GM18858 (cell line): Measurements from ENCODE around the gene TMTC2.
"Not testable (repeated sequence)": the region's sequence is repeated elsewhere in the genome, so short reads cannot be mapped to it uniquely, and the experiment has no call there.

Experiments used
- ATAC-seq: cut with Tn5 transposase; IDR thresholded peaks from one replicate; pipeline ENCODE4 v1.9.1; 2021; ENCODE audit not compliant: unreplicated experiment

TMTC2 gene

GRCh38 chr12:83059107-83059506 is 372.4 kb downstream of the TMTC2 start:
- no peak for ATAC-seq

- ATAC-seq, result no peak
These were observed 378.9 kb downstream of the TMTC2 start for GRCh38 chr12:83065562-83065961.

- peak; percentile 75 for ATAC-seq
These were observed 381.3 kb downstream of the TMTC2 start for GRCh38 chr12:83067981-83068380.

- ATAC-seq, result no peak
These were observed 387.7 kb downstream of the TMTC2 start for GRCh38 chr12:83074358-83074894.

GRCh38 chr12:83075471-83075870 is 388.8 kb downstream of the TMTC2 start:
- no peak for ATAC-seq

GRCh38 chr12:83077041-83077440 is 390.3 kb downstream of the TMTC2 start:
- no peak for ATAC-seq

GRCh38 chr12:83082690-83083276 is 396.1 kb downstream of the TMTC2 start:
- no peak for ATAC-seq

GRCh38 chr12:83083616-83084015 is 396.9 kb downstream of the TMTC2 start:
- ATAC-seq, result no peak

- ATAC-seq, result no peak
These were observed 398.0 kb downstream of the TMTC2 start for GRCh38 chr12:83084516-83085234.

GRCh38 chr12:83086023-83086422 is 399.3 kb downstream of the TMTC2 start:
- ATAC-seq, result no peak

GRCh38 chr12:83089575-83089974 is 402.9 kb downstream of the TMTC2 start:
- no peak for ATAC-seq

GRCh38 chr12:83092129-83092528 is 405.4 kb downstream of the TMTC2 start:
- ATAC-seq, result no peak

GRCh38 chr12:83092606-83093005 is 405.9 kb downstream of the TMTC2 start:
- no peak for ATAC-seq

- no peak for ATAC-seq
These were observed 406.7 kb downstream of the TMTC2 start for GRCh38 chr12:83093426-83093825.

- no peak for ATAC-seq
These were observed 411.1 kb downstream of the TMTC2 start for GRCh38 chr12:83097643-83098342.

GRCh38 chr12:83099436-83099835 is 412.7 kb downstream of the TMTC2 start:
- ATAC-seq, result no peak

- no peak for ATAC-seq
These were observed 415.8 kb downstream of the TMTC2 start for GRCh38 chr12:83102499-83102898.

- ATAC-seq, result no peak
These were observed 420.2 kb downstream of the TMTC2 start for GRCh38 chr12:83106873-83107272.

- no peak for ATAC-seq
These were observed 423.7 kb downstream of the TMTC2 start for GRCh38 chr12:83110424-83110823.

GRCh38 chr12:83113945-83114344 is 427.2 kb downstream of the TMTC2 start:
- ATAC-seq, result no peak

- ATAC-seq, result no peak
These were observed 428.3 kb downstream of the TMTC2 start for GRCh38 chr12:83114966-83115365.

- not testable (repeated sequence) for ATAC-seq
These were observed 431.2 kb downstream of the TMTC2 start for GRCh38 chr12:83117926-83118325.
